ENCODE data around the gene BBS9.

DNA sequence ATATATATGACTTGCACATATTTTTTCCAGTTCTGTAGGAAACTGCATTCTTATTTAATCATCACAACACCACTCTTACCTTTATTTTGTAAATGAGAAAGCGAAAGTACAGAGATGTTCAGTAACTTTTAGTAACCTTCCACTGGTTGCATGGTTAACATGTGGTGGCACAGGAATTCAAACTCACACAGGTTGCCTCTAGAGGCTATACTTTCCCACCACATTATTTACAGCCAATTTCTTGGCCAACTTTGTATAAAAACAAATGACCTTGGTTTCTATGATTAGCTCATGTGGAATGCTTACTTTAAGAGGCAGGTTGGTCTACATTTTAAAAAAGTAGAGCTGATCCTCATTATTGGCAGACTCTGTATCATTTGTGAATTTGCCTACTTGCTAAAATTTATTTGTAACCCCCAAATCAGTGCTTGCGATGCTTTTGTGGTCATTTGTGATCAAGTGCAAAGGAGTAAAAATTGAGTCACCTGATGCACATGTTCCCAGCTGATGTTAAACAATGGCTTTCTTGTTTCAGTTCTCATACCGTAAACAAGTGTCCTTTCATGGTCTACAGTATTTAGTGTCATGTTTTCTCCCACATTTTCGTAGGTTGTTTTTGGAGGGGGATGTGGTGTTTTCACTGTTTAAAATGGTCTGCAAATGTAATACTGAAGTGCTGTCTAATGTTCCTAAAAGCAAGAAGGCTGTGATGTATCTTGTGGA, 14.8 kb downstream of the BBS9 start:
- TF ChIP-seq, protein P1, sequence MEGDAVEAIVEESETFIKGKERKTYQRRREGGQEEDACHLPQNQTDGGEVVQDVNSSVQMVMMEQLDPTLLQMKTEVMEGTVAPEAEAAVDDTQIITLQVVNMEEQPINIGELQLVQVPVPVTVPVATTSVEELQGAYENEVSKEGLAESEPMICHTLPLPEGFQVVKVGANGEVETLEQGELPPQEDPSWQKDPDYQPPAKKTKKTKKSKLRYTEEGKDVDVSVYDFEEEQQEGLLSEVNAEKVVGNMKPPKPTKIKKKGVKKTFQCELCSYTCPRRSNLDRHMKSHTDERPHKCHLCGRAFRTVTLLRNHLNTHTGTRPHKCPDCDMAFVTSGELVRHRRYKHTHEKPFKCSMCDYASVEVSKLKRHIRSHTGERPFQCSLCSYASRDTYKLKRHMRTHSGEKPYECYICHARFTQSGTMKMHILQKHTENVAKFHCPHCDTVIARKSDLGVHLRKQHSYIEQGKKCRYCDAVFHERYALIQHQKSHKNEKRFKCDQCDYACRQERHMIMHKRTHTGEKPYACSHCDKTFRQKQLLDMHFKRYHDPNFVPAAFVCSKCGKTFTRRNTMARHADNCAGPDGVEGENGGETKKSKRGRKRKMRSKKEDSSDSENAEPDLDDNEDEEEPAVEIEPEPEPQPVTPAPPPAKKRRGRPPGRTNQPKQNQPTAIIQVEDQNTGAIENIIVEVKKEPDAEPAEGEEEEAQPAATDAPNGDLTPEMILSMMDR (IDR thresholded peaks at IDR 0.05; ENCODE audit: insufficient read depth, low read length, poor library complexity, severe bottlenecking), result no peak
- TF ChIP-seq EZH2phosphoT487 (conservative IDR thresholded peaks at IDR 0.05; ENCODE audit: low read length), result no peak

All from SU-DHL-6 (cell line).